KMS-11 (cell line): ENCODE data around the gene MYH9.

Experiments used
- H2AFZ ChIP-seq: fragments of 200-600 bp; sonication (generic); 2 replicates; pipeline ENCODE4 v1.6.1; 2016; ENCODE audit warnings: antibody characterized with exemption, mixed run types, low read depth
- H3K27ac ChIP-seq: fragments of 200-600 bp; sonication (generic); 2 replicates; pipeline ENCODE4 v1.6.1; 2016; ENCODE audit warnings: mild to moderate bottlenecking, mixed run types
- H3K27me3 ChIP-seq: fragments of 200-600 bp; sonication (generic); 2 replicates; pipeline ENCODE4 v1.6.1; 2017; ENCODE audit warnings: mild to moderate bottlenecking, low read depth, mixed run types, moderate library complexity; ENCODE audit not compliant: insufficient read depth
- H3K36me3 ChIP-seq: fragments of 200-600 bp; sonication (generic); 2 replicates; pipeline ENCODE4 v1.6.1; 2017; ENCODE audit warnings: mild to moderate bottlenecking, mixed run types; ENCODE audit not compliant: insufficient read depth
- H3K4me1 ChIP-seq: fragments of 200-600 bp; sonication (generic); 2 replicates; pipeline ENCODE4 v1.6.1; 2016; ENCODE audit warnings: mild to moderate bottlenecking, low read depth, mixed run types; ENCODE audit not compliant: poor library complexity, severe bottlenecking
- H3K4me2 ChIP-seq: fragments of 200-600 bp; sonication (generic); 2 replicates; pipeline ENCODE4 v1.7.0; 2016; ENCODE audit warnings: mild to moderate bottlenecking, mixed run types
- H3K4me3 ChIP-seq: fragments of 200-600 bp; sonication (generic); IDR thresholded peaks from 2 replicates; pipeline ENCODE4 v1.6.1; 2017; ENCODE audit warnings: low read depth, low read length, mixed read lengths; ENCODE audit not compliant: insufficient read depth
- H3K79me2 ChIP-seq: fragments of 200-600 bp; sonication (generic); 2 replicates; pipeline ENCODE4 v1.6.1; 2016; ENCODE audit warnings: low read depth, mixed run types; ENCODE audit not compliant: insufficient read depth
- H3K9ac ChIP-seq: fragments of 200-600 bp; sonication (generic); 2 replicates; pipeline ENCODE4 v1.6.1; 2016; ENCODE audit warnings: mild to moderate bottlenecking, mixed run types
- H4K20me1 ChIP-seq: fragments of 200-600 bp; sonication (generic); 2 replicates; pipeline ENCODE4 v1.6.1; 2016; ENCODE audit warnings: mild to moderate bottlenecking, mixed run types; ENCODE audit not compliant: insufficient read depth
- TF ChIP-seq, protein P1 (sequence below): fragments of 200-600 bp; sonication (generic); conservative IDR thresholded peaks from 2 replicates; pipeline ENCODE4 v1.6.1; 2017; ENCODE audit warnings: low read depth, mild to moderate bottlenecking, antibody characterized with exemption, low read length, moderate library complexity, mixed read lengths

MYH9 gene

DNA sequence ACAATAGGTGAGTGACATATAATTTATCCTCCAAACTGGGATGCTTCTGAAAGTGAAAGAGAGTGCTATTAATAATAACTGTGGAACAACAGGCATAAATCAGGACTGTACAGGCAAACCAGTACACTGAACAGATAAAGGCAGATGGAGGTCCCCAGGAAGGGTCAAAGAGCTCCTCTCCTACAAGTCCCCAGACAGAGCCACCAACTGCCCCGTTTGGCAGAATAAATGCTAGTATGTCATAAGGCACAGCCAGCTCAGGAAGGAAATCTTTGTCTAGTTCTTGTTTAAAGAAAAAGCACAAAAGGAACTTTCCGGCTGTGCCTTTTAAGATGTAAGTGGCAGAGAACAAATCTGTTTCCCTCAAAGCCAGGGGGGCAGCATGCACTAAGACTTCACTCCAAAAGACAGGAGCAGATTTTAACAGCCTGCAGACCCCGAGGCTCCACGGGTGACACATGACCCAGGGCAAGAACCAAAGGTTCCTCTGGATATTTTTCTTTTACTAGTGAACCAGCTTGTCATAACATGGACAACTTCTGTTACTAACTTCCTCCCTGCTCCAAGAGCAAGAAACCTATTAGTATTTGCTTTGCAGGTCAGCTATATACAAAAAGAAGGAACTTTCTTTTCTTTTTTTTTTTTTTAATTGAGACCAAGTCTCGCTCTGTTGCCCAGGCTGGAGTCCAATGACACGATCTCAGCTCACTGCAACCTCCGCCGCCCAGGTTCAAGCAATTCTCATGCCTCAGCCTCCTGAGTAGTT, 50.2 kb downstream of the MYH9 start:
- H3K36me3 ChIP-seq: peaks cover 5% of the 10 kb centered on the region; the same call in 1 of the 2 replicates
- no peak overlapping the region for H2AFZ ChIP-seq
- no peak overlapping the region for H3K4me2 ChIP-seq
- no peak overlapping the region for H3K9ac ChIP-seq
- H3K27ac ChIP-seq: no peak overlapping the region; the same call in 1 of the 2 replicates
- no peak overlapping the region for H3K4me3 ChIP-seq
- peaks cover 99% of the 10 kb centered on the region for H3K79me2 ChIP-seq
- no peaks in the 10 kb centered on the region for H3K27me3 ChIP-seq
- H3K4me1 ChIP-seq: peaks cover 51% of the 10 kb centered on the region
- peaks cover 41% of the 10 kb centered on the region for H4K20me1 ChIP-seq
- TF ChIP-seq, protein P1, sequence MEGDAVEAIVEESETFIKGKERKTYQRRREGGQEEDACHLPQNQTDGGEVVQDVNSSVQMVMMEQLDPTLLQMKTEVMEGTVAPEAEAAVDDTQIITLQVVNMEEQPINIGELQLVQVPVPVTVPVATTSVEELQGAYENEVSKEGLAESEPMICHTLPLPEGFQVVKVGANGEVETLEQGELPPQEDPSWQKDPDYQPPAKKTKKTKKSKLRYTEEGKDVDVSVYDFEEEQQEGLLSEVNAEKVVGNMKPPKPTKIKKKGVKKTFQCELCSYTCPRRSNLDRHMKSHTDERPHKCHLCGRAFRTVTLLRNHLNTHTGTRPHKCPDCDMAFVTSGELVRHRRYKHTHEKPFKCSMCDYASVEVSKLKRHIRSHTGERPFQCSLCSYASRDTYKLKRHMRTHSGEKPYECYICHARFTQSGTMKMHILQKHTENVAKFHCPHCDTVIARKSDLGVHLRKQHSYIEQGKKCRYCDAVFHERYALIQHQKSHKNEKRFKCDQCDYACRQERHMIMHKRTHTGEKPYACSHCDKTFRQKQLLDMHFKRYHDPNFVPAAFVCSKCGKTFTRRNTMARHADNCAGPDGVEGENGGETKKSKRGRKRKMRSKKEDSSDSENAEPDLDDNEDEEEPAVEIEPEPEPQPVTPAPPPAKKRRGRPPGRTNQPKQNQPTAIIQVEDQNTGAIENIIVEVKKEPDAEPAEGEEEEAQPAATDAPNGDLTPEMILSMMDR: no peak

DNA sequence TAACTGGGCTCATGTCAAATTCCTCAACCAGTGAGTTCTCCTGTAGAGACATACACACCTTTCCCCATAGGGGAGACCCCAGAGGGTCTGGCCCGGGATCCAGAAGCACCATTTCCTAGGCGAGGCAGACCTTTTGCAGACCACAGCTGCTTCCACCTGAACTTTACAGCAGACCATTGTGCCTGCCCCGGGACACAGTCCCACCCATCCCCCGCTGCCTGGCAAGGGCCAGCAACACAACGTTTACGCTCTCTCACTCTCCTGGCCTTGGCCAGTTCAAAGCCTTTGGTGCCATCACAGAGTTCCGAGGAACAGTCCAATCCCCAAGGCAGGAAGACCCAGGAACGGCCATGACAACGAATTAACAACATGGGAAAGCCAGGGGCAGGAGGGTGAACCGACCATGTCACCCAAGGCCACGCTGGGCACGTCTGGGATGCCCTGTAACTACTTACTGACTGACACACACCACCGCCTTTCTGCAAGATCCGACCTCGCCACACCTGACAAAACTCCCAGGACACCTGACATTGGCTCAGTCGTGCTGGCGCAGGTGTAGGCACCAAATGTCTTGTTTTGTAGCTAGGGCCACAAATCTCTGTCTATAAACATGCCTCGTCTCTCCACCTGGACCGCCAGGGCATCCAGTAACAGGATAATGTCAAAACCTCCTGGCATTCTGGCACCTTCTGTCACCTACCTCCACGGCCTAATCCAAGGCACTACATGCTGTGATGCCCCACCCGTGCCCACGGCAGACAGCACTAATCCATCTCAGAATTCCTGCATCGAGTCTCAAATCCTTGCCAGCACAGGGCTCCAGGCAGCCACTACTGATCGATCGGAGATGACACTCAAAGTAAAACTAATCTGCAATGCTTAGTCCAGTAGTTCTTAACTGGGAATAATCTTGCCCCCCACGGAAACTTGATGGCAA, 51.3 kb downstream of the MYH9 start:
- no peak overlapping the region for H3K4me3 ChIP-seq
- no peaks in the 10 kb centered on the region for H3K27me3 ChIP-seq
- TF ChIP-seq, protein P1: no peak
- H3K36me3 ChIP-seq: peaks cover 4% of the 10 kb centered on the region; the same call in 1 of the 2 replicates
- H3K79me2 ChIP-seq: peaks cover 99% of the 10 kb centered on the region
- H3K27ac ChIP-seq: no peak overlapping the region
- H4K20me1 ChIP-seq: peaks cover 30% of the 10 kb centered on the region
- H3K4me1 ChIP-seq: peaks cover 62% of the 10 kb centered on the region
- H3K4me2 ChIP-seq: no peak overlapping the region
- no peak overlapping the region for H2AFZ ChIP-seq
- no peak overlapping the region for H3K9ac ChIP-seq

DNA sequence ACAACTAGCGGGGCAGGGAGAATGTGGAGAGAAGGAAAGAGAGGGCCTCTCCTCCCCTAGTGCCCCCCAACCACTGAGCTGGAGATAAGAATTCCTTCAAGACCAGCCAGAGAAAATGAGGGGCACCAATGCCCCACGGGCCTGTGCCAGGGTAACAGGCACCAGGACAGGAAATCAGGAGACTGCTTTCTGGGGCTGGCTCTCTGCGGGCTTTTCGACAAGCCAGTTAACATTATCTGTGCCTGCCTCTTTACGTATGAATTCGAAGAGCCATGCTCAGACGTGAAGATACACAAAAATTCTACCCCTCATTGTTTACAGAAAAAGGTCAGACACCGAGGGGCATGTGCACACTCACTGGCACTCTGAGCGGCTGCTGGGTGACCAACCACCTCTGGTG, 52.1 kb downstream of the MYH9 start:
- no peak overlapping the region for H2AFZ ChIP-seq
- no peaks in the 10 kb centered on the region; the same call in 1 of the 2 replicates for H3K36me3 ChIP-seq
- H3K4me1 ChIP-seq: peaks cover 65% of the 10 kb centered on the region
- H3K27me3 ChIP-seq: no peaks in the 10 kb centered on the region
- no peak overlapping the region for H3K27ac ChIP-seq
- H3K79me2 ChIP-seq: peaks cover 99% of the 10 kb centered on the region
- peaks cover 28% of the 10 kb centered on the region for H4K20me1 ChIP-seq
- TF ChIP-seq, protein P1: no peak
- no peak overlapping the region for H3K4me3 ChIP-seq
- no peak overlapping the region for H3K9ac ChIP-seq
- no peak overlapping the region for H3K4me2 ChIP-seq

DNA sequence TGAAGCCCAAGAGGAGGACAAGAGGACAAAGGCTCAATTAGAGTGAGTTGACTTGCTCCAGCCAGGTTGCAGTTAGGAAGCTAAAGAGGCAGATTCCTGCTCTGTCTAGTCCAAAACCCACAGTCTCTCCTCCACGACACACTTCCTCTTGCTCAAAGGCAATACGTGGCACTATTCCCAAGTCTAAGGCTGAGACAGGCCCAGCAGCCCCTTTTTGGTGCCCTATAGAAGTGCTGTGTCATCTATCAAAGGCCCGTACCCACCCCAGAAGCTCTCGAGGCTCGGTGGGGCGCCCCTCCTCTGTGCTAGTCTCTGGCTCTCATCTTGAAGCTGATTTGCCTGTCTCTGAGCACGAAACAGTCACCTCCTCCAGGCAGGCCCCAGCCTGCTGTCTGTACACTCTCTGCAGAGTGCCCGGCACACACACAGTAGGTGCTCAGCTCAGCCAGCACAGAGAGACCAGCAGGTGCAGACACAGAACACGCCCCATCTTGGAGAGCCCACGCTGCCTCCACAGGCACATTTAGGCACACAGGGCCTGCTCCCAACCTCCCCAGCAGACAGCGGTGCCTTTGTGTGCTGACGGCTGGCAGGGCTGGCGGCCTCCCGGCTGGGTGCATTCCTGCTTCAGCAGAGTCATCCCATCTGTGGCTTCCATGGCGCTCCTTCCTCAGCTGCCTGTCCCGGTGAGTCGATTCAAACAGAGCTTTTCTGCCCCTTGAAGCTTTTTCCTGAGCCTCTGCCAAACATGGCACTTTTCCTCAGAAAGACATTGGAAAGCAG, 52.8 kb downstream of the MYH9 start:
- no peak overlapping the region for H3K4me3 ChIP-seq
- H3K4me1 ChIP-seq: peaks cover 65% of the 10 kb centered on the region
- H3K27me3 ChIP-seq: no peaks in the 10 kb centered on the region
- peaks cover 99% of the 10 kb centered on the region for H3K79me2 ChIP-seq
- peaks cover 30% of the 10 kb centered on the region for H4K20me1 ChIP-seq
- TF ChIP-seq, protein P1: no peak
- no peak overlapping the region for H3K4me2 ChIP-seq
- no peaks in the 10 kb centered on the region; the same call in 1 of the 2 replicates for H3K36me3 ChIP-seq
- no peak overlapping the region for H2AFZ ChIP-seq
- H3K9ac ChIP-seq: no peak overlapping the region
- H3K27ac ChIP-seq: no peak overlapping the region
